H1 (cell line): ENCODE measurements around the gene NOP9. TPM values are rescaled to one million over a fixed set of nuclear protein-coding genes. Genes with fewer than 3 reads are reported as not detected.

ENCODE experiments used
- CTCF ChIA-PET: fragments of 300-600 bp; sonication (Branson Sonifier 250); formaldehyde crosslinking; loops from one replicate; lab custom pipeline; 2021; ENCODE audit not compliant: partially characterized antibody; lab: Charles Lee
- POLR2A ChIA-PET: fragments of 300-600 bp; sonication (Branson Sonifier 250); formaldehyde crosslinking; loops from one replicate; lab custom pipeline; 2021; ENCODE audit warnings: inconsistent platforms; ENCODE audit not compliant: partially characterized antibody; lab: Charles Lee
- DNase-seq, 2 experiments: peaks; one replicate each; pipeline versions ENCODE4 v3.0.0 to v3.0.0-alpha.2; 2010 to 2022; ENCODE audit warnings: low spot score in 2 of 2, low read depth in 1 of 2, mixed read lengths in 1 of 2
- FAIRE-seq: peaks from 2 replicates; lab custom pipeline; 2011; peaks lifted over from hg19 to GRCh38; lab: Jason Lieb, UNC
- H2AFZ ChIP-seq: 2 replicates; pipeline ENCODE4 v1.8.1; 2012; ENCODE audit warnings: low read length, inconsistent platforms
- H2AK5ac ChIP-seq: 2 replicates; pipeline ENCODE4 v1.6.1; 2013; ENCODE audit warnings: low read depth, low read length
- H2BK120ac ChIP-seq: replicated peaks from 2 replicates; pipeline ENCODE3; 2013; ENCODE audit warnings: low read depth, low read length, inconsistent platforms
- H2BK12ac ChIP-seq: 2 replicates; pipeline ENCODE4 v1.6.1; 2013; ENCODE audit warnings: low read depth, low read length
- H2BK15ac ChIP-seq: 2 replicates; pipeline ENCODE4 v1.6.1; 2013; ENCODE audit warnings: low read length
- H2BK20ac ChIP-seq: 2 replicates; pipeline ENCODE4 v1.6.1; 2013; ENCODE audit warnings: low read length
- H2BK5ac ChIP-seq: 2 replicates; pipeline ENCODE4 v1.6.1; 2013; ENCODE audit warnings: low read depth, low read length
- H3K14ac ChIP-seq: 2 replicates; pipeline ENCODE4 v1.6.1; 2013; ENCODE audit warnings: inconsistent platforms; ENCODE audit not compliant: insufficient read length
- H3K18ac ChIP-seq: 2 replicates; pipeline ENCODE4 v1.6.1; 2013; ENCODE audit warnings: low read length; ENCODE audit errors: extremely low read depth
- H3K23ac ChIP-seq: 2 replicates; pipeline ENCODE4 v1.6.1; 2013; ENCODE audit warnings: inconsistent platforms; ENCODE audit not compliant: insufficient read length
- H3K23me2 ChIP-seq: 2 replicates; pipeline ENCODE4 v1.6.1; 2013; ENCODE audit warnings: low read depth, low read length
- H3K27ac ChIP-seq: 2 replicates; pipeline ENCODE4 v1.6.1; 2011; ENCODE audit warnings: low read depth, low read length, inconsistent platforms
- H3K27me3 ChIP-seq, 4 experiments: replicated peaks in 1 of 4; 1 replicate in 1 of 4; 2 replicates in 3 of 4; pipeline versions ENCODE4 v1.6.1 to v1.8.1; 2011 to 2013; ENCODE audit warnings: low read length in 3 of 4, mild to moderate bottlenecking in 3 of 4, inconsistent platforms in 2 of 4, mixed read lengths in 2 of 4, moderate library complexity in 1 of 4; ENCODE audit not compliant: control insufficient read depth in 3 of 4, insufficient read depth in 3 of 4; ENCODE audit errors: extremely low read depth in 1 of 4
- H3K36me3 ChIP-seq, 4 experiments: 2 replicates each; pipeline versions ENCODE4 v1.6.1 to v1.8.1; 2011 to 2013; ENCODE audit warnings: mild to moderate bottlenecking in 4 of 4, low read length in 3 of 4, moderate library complexity in 2 of 4, control low read depth in 1 of 4, inconsistent platforms in 1 of 4; ENCODE audit not compliant: insufficient read depth in 4 of 4, control insufficient read depth in 2 of 4
- H3K4ac ChIP-seq: replicated peaks from 2 replicates; pipeline ENCODE3; 2013; ENCODE audit warnings: low read length, low read depth, mixed read lengths, inconsistent platforms; ENCODE audit not compliant: insufficient read length
- H3K4me1 ChIP-seq, 4 experiments: replicated peaks in 1 of 4; 1 replicate in 1 of 4; 2 replicates in 3 of 4; pipeline versions ENCODE4 v1.6.1 to v1.8.1; 2011 to 2013; ENCODE audit warnings: low read length in 3 of 4, inconsistent platforms in 2 of 4, mixed read lengths in 1 of 4; ENCODE audit not compliant: insufficient read depth in 4 of 4, control insufficient read depth in 3 of 4
- H3K4me2 ChIP-seq, 2 experiments: 2 replicates each; pipeline versions ENCODE4 v1.6.1 to v1.8.1; 2011 to 2013; ENCODE audit warnings: low read depth in 2 of 2, low read length in 2 of 2, control low read depth in 1 of 2, inconsistent platforms in 1 of 2, mild to moderate bottlenecking in 1 of 2; ENCODE audit not compliant: insufficient read depth in 1 of 2
- H3K4me3 ChIP-seq, 4 experiments: fragments of 200-600, 300-600 bp in 1 of 4; sonication (generic), shearing (Covaris generic), sonication (Bioruptor Twin) in 1 of 4; 2 replicates each; pipeline versions ENCODE4 v1.5.1 to v1.8.1; 2011 to 2016; ENCODE audit warnings: low read length in 4 of 4, low read depth in 3 of 4, control low read depth in 2 of 4, inconsistent platforms in 2 of 4, mild to moderate bottlenecking in 2 of 4, mixed read lengths in 1 of 4, moderate library complexity in 1 of 4; ENCODE audit not compliant: insufficient read depth in 2 of 4; ENCODE audit errors: extremely low read depth in 1 of 4
- H3K56ac ChIP-seq: replicated peaks from 2 replicates; pipeline ENCODE3; 2013; ENCODE audit warnings: low read depth, mild to moderate bottlenecking, mixed read lengths, low read length, inconsistent platforms; ENCODE audit not compliant: insufficient read length
- H3K79me1 ChIP-seq: 2 replicates; pipeline ENCODE4 v1.6.1; 2013; ENCODE audit warnings: low read depth, low read length, control low read depth
- H3K79me2 ChIP-seq, 2 experiments: 2 replicates each; pipeline versions ENCODE4 v1.6.1 to v1.8.1; 2012 to 2013; ENCODE audit warnings: low read length in 2 of 2, mild to moderate bottlenecking in 2 of 2, inconsistent platforms in 1 of 2; ENCODE audit not compliant: insufficient read depth in 2 of 2, control insufficient read depth in 1 of 2
- H3K9ac ChIP-seq, 4 experiments: replicated peaks in 1 of 4; 1 replicate in 1 of 4; 2 replicates in 3 of 4; pipeline versions ENCODE4 v1.6.1 to v1.8.1; 2011 to 2013; ENCODE audit warnings: low read depth in 3 of 4, low read length in 3 of 4, control low read depth in 2 of 4, mild to moderate bottlenecking in 2 of 4, moderate library complexity in 2 of 4, inconsistent platforms in 1 of 4; ENCODE audit errors: extremely low read depth in 1 of 4
- H3K9me3 ChIP-seq, 2 experiments: 2 replicates each; pipeline versions ENCODE4 v1.6.1 to v1.8.1; 2012 to 2013; ENCODE audit warnings: mild to moderate bottlenecking in 2 of 2, moderate library complexity in 2 of 2, control low read depth in 1 of 2, inconsistent platforms in 1 of 2, low read depth in 1 of 2, low read length in 1 of 2, mixed read lengths in 1 of 2; ENCODE audit not compliant: insufficient read depth in 2 of 2
- H4K20me1 ChIP-seq, 2 experiments: replicated peaks in 1 of 2; 2 replicates each; pipeline versions ENCODE3 to v1.8.1; 2011 to 2013; ENCODE audit warnings: inconsistent platforms in 2 of 2, low read length in 2 of 2, mild to moderate bottlenecking in 1 of 2; ENCODE audit not compliant: insufficient read depth in 2 of 2, control insufficient read depth in 1 of 2
- H4K5ac ChIP-seq: 2 replicates; pipeline ENCODE4 v1.6.1; 2013; ENCODE audit warnings: low read length, low read depth, mixed read lengths, inconsistent platforms; ENCODE audit not compliant: insufficient read length
- H4K8ac ChIP-seq: 2 replicates; pipeline ENCODE4 v1.8.0; 2013; ENCODE audit warnings: mild to moderate bottlenecking, moderate library complexity, low read length, inconsistent platforms; ENCODE audit not compliant: insufficient read depth; ENCODE audit errors: extremely low read depth
- H4K91ac ChIP-seq: replicated peaks from 2 replicates; pipeline ENCODE3; 2013; ENCODE audit warnings: low read length, mixed read lengths, inconsistent platforms; ENCODE audit not compliant: insufficient read length
- TEAD4 ChIP-seq: IDR thresholded peaks from 2 replicates; pipeline ENCODE4 v1.6.1; 2012; ENCODE audit warnings: low read depth, low read length, inconsistent platforms, mixed read lengths
- WGBS, 2 experiments: shearing (Covaris generic) in 1 of 2; methylation state at CpG; one replicate each; pipeline versions ENCODE4 v1.1.6 to v1.1.7; 2013 to 2015; ENCODE audit warnings: low lambda C conversion rate in 2 of 2, mixed read lengths in 2 of 2, inconsistent platforms in 1 of 2, low coverage in 1 of 2, missing lambda C conversion rate in 1 of 2; ENCODE audit not compliant: insufficient replicate concordance in 2 of 2, insufficient coverage in 1 of 2, insufficient read length in 1 of 2; ENCODE audit errors: extremely low coverage in 1 of 2, missing lambda C conversion rate in 1 of 2; 5-methylcytosine and 5-hydroxymethylcytosine counted together
- polyA plus RNA-seq, 7 experiments: library from polyadenylated mRNA; depleted of rRNA in 3 of 7; stranded (reverse) in 5 of 7; unstranded in 2 of 7; fragments of >200 nt in 5 of 7; fragments of 200-250 nt in 2 of 7; gene quantifications; 1 replicate in 5 of 7; 2 replicates in 1 of 7; 4 replicates in 1 of 7; pipeline versions ENCODE4 v1.2.1 to v1.2.3, GENCODE V29; 2011 to 2013; ENCODE audit warnings: missing spikeins in 2 of 7, mixed read lengths in 2 of 7
- total RNA-seq: library from RNA; stranded (reverse); fragmentation: NEBNext Ultra II Directional; extraction: Animal tissue kit (Norgen Biotek cat#: 25700); gene quantifications from 2 replicates; pipeline ENCODE4 v1.2.1, GENCODE V29; 2021
- TF ChIP-seq, protein P1 (sequence below): IDR thresholded peaks from 2 replicates; pipeline ENCODE4 v1.6.1; 2011; ENCODE audit warnings: low read length, improper control_type of control experiment

NOP9 gene
- total and polyA plus RNA-seq, 2 of the 8 experiments (the other 6 are each of a cell fraction or from before 2014, with no cell fraction given), result 17.8 to 34.8 TPM

DNA sequence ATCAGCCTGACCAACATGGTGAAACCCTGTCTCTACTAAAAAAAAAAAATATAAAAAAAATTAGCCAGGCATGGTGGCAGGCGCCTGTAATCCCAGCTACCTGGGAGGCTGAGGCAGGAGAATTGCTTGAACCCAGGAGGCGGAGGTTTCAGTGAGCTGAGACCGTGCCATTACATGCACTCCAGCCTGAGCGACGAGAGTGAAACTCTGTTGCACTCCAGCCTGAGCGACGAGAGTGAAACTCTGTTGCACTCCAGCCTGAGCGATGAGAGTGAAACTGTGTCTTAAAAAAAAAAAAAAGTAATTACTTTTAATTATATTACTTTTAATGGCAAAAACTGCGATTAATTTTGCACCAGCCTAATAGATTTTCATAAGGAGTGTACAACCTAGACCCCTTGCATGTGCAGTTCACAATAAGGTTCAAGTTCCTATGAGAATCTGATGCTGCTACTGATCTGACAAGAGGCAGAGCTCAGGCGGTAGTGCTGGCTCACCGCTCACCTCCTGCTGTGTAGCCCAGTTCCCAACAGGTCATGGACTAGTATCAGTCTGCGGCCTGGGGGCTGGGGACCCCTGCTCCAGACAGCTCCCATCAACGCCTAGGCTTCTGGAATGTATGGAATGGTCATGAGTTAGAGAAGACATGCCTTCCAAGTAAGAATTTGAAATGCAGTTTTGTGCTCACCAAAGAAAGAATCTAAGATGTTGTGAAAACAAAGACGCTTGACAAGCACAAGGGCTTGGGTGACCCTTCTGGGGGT, 21.7 kb downstream of the NOP9 start:
- Histone ChIP-seq H2BK20ac (no peak overlapping the region), H2BK12ac (no peak overlapping the region), H4K8ac (no peak overlapping the region), H3K14ac (no peak overlapping the region), H3K9ac (no peak overlapping the region), H3K79me2 (no peaks in the 10 kb centered on the region), H2BK5ac (no peak overlapping the region), H2AFZ (no peak overlapping the region), H3K79me1 (no peaks in the 10 kb centered on the region), H2BK15ac (no peak overlapping the region), H3K27me3 (peaks cover 0 to 50% (median 33%) of the 10 kb centered on the region in 4 experiments; a peak in 6 of 7 replicates), H3K36me3 (no peaks in the 10 kb centered on the region), H4K5ac (no peak overlapping the region), H4K91ac (no peak overlapping the region), H3K27ac (no peak overlapping the region), H2AK5ac (no peak overlapping the region), H4K20me1 (no peaks in the 10 kb centered on the region), H2BK120ac (no peak overlapping the region), H3K4me2 (no peak overlapping the region), H3K18ac (no peak overlapping the region), H3K4ac (no peak overlapping the region), H3K4me1 (no peaks in the 10 kb centered on the region), H3K9me3 (no peaks in the 10 kb centered on the region; a peak in 1 of 4 replicates), H3K56ac (no peak overlapping the region), H3K23ac (no peak overlapping the region), H3K23me2 (no peaks in the 10 kb centered on the region; the same call in 1 of the 2 replicates), H3K4me3 (no peak overlapping the region)
- FAIRE-seq (no peak), DNase-seq (no peak)
- WGBS, 2 experiments, result 91% methylated on average over 14 of the region's 14 CpGs; no CpG with 5 or more reads in 1 of the 2 experiments
- POLR2A ChIA-PET, result interaction anchor here (0.7 to 1.7 kb wide), 6 partner anchors 12 to 109 kb away, joined by 3 to 9 read pairs (median 4); partner anchors contain the start of genes CIDEB, DHRS1, KHNYN and NOP9
- TF ChIP-seq, protein P1, sequence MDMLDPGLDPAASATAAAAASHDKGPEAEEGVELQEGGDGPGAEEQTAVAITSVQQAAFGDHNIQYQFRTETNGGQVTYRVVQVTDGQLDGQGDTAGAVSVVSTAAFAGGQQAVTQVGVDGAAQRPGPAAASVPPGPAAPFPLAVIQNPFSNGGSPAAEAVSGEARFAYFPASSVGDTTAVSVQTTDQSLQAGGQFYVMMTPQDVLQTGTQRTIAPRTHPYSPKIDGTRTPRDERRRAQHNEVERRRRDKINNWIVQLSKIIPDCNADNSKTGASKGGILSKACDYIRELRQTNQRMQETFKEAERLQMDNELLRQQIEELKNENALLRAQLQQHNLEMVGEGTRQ, result no peak
- TF ChIP-seq TEAD4, result 0 out of 2 replicates have a peak, but pooled peaks have one; percentile 22
- CTCF ChIA-PET, result interaction anchor here (0.6 to 27.8 kb wide), 9 partner anchors 11 to 154 kb away, joined by 3 to 664 read pairs (median 5); partner anchors contain the start of genes CBLN3, CIDEB and KHNYN
